ENCODE data around the gene C16orf92.

GRCh38 chr16:30032083-30032819 lies 9.3 kb downstream of the C16orf92 start:
- peak; percentile 95 for TF ChIP-seq CTCF (IDR thresholded peaks at IDR 0.05; ENCODE audit: low read length)
- TF ChIP-seq EZH2 (IDR thresholded peaks at IDR 0.05; ENCODE audit: borderline replicate concordance, low read length) = no peak
